Panc1 (cell line): ENCODE measurements around the gene ESR1. TPM values are rescaled to one million over a fixed set of nuclear protein-coding genes. Genes with fewer than 3 reads are reported as not detected.

Source experiments
- ATAC-seq: fragments of 200-7000 bp; cut with Tn5 transposase; 2 replicates; pipeline ENCODE4 v1.9.1; 2020; ENCODE audit warnings: mild to moderate bottlenecking, moderate library complexity
- BruUV-seq: library from RNA; stranded (reverse); fragments of 400-500 nt; replicated peaks from 2 replicates; lab custom pipeline; 2021; lab: Mats Ljungman, UMichigan
- CTCF ChIA-PET: fragments of 300-600 bp; sonication (Branson Sonifier 250); formaldehyde crosslinking; loops from one replicate; lab custom pipeline; 2022; ENCODE audit warnings: antibody characterized with exemption; lab: Charles Lee
- POLR2A ChIA-PET: fragments of 300-600 bp; sonication (Branson Sonifier 250); formaldehyde crosslinking; loops from one replicate; lab custom pipeline; 2022; ENCODE audit warnings: antibody characterized with exemption; lab: Charles Lee
- DNase-seq: peaks from one replicate; pipeline ENCODE4 v3.0.0-alpha.2; 2010; ENCODE audit warnings: low read depth, low spot score
- H3K27ac ChIP-seq: 2 replicates; pipeline ENCODE4 v1.5.1; 2011; ENCODE audit warnings: mild to moderate bottlenecking, low read length, inconsistent platforms
- H3K27me3 ChIP-seq: fragments of 200-500 bp; sonication (Bioruptor generic); 2 replicates; pipeline ENCODE4 v1.6.0; 2014; ENCODE audit warnings: low read length, inconsistent platforms; ENCODE audit not compliant: control insufficient read depth, insufficient read depth
- H3K36me3 ChIP-seq: fragments of 200-500 bp; sonication (Bioruptor generic); 2 replicates; pipeline ENCODE4 v1.5.1; 2014; ENCODE audit warnings: inconsistent platforms, mild to moderate bottlenecking, low read length, moderate library complexity; ENCODE audit not compliant: control insufficient read depth, insufficient read depth
- H3K4me1 ChIP-seq: 2 replicates; pipeline ENCODE4 v1.5.1; 2011; ENCODE audit warnings: inconsistent platforms, mild to moderate bottlenecking, low read length, moderate library complexity; ENCODE audit not compliant: control insufficient read depth, insufficient read depth
- H3K4me3 ChIP-seq, 2 experiments: 2 replicates each; pipeline ENCODE4 v1.5.1; 2011 to 2012; ENCODE audit warnings: low read depth in 2 of 2, low read length in 2 of 2, mild to moderate bottlenecking in 2 of 2, inconsistent platforms in 1 of 2, moderate library complexity in 1 of 2
- H3K9me3 ChIP-seq: fragments of 200-500 bp; sonication (Bioruptor generic); 2 replicates; pipeline ENCODE4 v1.5.1; 2014; ENCODE audit warnings: low read depth, mild to moderate bottlenecking, inconsistent platforms, low read length, moderate library complexity; ENCODE audit not compliant: control insufficient read depth, insufficient read depth
- CTCF ChIP-seq: fragments of 450-650 bp; IDR thresholded peaks from 2 replicates; pipeline ENCODE4 v1.5.1; 2017; ENCODE audit warnings: mild to moderate bottlenecking
- POLR2AphosphoS5 ChIP-seq: IDR thresholded peaks from 2 replicates; pipeline ENCODE4 v1.6.1; 2012; ENCODE audit warnings: mild to moderate bottlenecking, low read depth, low read length, moderate library complexity
- REST ChIP-seq, 2 experiments: IDR thresholded peaks; 2 replicates each; pipeline ENCODE4 v1.6.1; 2011 to 2012; ENCODE audit warnings: low read depth in 2 of 2, control low read depth in 1 of 2, low read length in 1 of 2, mild to moderate bottlenecking in 1 of 2, moderate library complexity in 1 of 2; ENCODE audit not compliant: insufficient read depth in 1 of 2
- TCF7L2 ChIP-seq: IDR thresholded peaks from 2 replicates; pipeline ENCODE4 v1.6.1; 2011; ENCODE audit warnings: mild to moderate bottlenecking, low read depth, low read length, inconsistent platforms
- in situ Hi-C: cut with HindIII; loops from 2 replicates; pipeline ENCODE4 v1.10.0; 2016; ENCODE audit warnings: low sequenced_read_pairs, low pct_unique_long_range_greater_than_20kb
- intact Hi-C: fragments of 100-400 bp; cut with micrococcal nuclease; formaldehyde crosslinking; loops from one replicate; pipeline ENCODE4 v1.10.0; 2022; ENCODE audit not compliant: unreplicated experiment
- total RNA-seq: library from RNA; stranded (reverse); gene quantifications from one replicate; pipeline ENCODE4 v1.2.1, GENCODE V29; 2021; ENCODE audit not compliant: unreplicated experiment

Gene ESR1
- total RNA-seq, 1 experiment from 2014 or later, result 0.03 TPM

- ChIA-PET POLR2A (no interaction called here), CTCF (no interaction called here)
- DNase-seq, result no peak
- intact Hi-C loops (no loop called here), in situ Hi-C loops (loop anchor here (25.0 kb wide), 1 partner anchor 107 kb away; no protein-coding TSS in a partner anchor)
- Histone ChIP-seq H3K4me3 (no peak overlapping the region), H3K36me3 (no peaks in the 10 kb centered on the region), H3K4me1 (no peaks in the 10 kb centered on the region), H3K27me3 (no peaks in the 10 kb centered on the region), H3K27ac (no peak overlapping the region), H3K9me3 (no peaks in the 10 kb centered on the region)
- ATAC-seq, result no peak
- TF ChIP-seq POLR2AphosphoS5 (no peak), REST (IDR thresholded peaks at IDR 0.05; ENCODE audit: insufficient read depth in 1 of 2, low read depth in 2 of 2, low read length in 1 of 2) (no peak), TCF7L2 (no peak), CTCF (no peak)
- no TSS peak for BruUV-seq
Observed at GRCh38 chr6:152094276-152094675, 286.8 kb downstream of the ESR1 start.

- H3K27ac ChIP-seq, result no peak overlapping the region
- H3K4me3 ChIP-seq, result no peak overlapping the region
- intact Hi-C loops, result no loop called here
- POLR2A ChIA-PET, result no interaction called here
- BruUV-seq, result no TSS peak
- ATAC-seq, result peak; percentile 84
- DNase-seq, result peak; percentile 24
- CTCF ChIA-PET, result no interaction called here
- no peaks in the 10 kb centered on the region for H3K9me3 ChIP-seq
- H3K27me3 ChIP-seq, result no peaks in the 10 kb centered on the region
- no peak for TF ChIP-seq TCF7L2
- no peaks in the 10 kb centered on the region for H3K36me3 ChIP-seq
- no peaks in the 10 kb centered on the region for H3K4me1 ChIP-seq
- in situ Hi-C loops, result loop anchor here (25.0 kb wide), 1 partner anchor 108 kb away; no protein-coding TSS in a partner anchor
Observed at GRCh38 chr6:152094992-152095592, 287.6 kb downstream of the ESR1 start.

GRCh38 chr6:152096863-152097496 lies 289.5 kb downstream of the ESR1 start:
- in situ Hi-C loops, result loop anchor here (25.0 kb wide), 1 partner anchor 110 kb away; no protein-coding TSS in a partner anchor
- Histone ChIP-seq H3K4me3 (no peak overlapping the region), H3K36me3 (no peaks in the 10 kb centered on the region), H3K27me3 (no peaks in the 10 kb centered on the region), H3K4me1 (no peaks in the 10 kb centered on the region), H3K27ac (no peak overlapping the region), H3K9me3 (no peaks in the 10 kb centered on the region)
- TF ChIP-seq TCF7L2, result no peak
- TF ChIP-seq CTCF, result peak; percentile 7; the same call in 1 of the 2 replicates
- ATAC-seq (no peak), DNase-seq (no peak)
- POLR2A ChIA-PET, result no interaction called here
- BruUV-seq, result no TSS peak
- CTCF ChIA-PET, result no interaction called here
- intact Hi-C loops, result no loop called here
